Measurements from ENCODE around the gene LEFTY2. TPM values are rescaled to one million over a fixed set of nuclear protein-coding genes. Genes with fewer than 3 reads are reported as not detected.
A peak's percentile ranks its signal among the peaks of the same experiment; 100 is the strongest.

The LEFTY2 gene
- total and polyA plus RNA-seq, 2 donors (not counting 1 experiment from before 2014, with no cell fraction given): 0.21 TPM; not detected in 1

GRCh38 chr1:225921734-225922709 lies 19.0 kb downstream of the LEFTY2 start:
- H3K27ac ChIP-seq (ENCODE audit: low read length in 2 of 2): no peak overlapping the region
- peaks cover 21% of the 10 kb centered on the region for H3K4me1 Mint-ChIP-seq
- H2AFZ ChIP-seq (ENCODE audit: insufficient read depth, low read depth, low read length, poor library complexity, severe bottlenecking): no peak overlapping the region
- ChIA-PET CTCF (interaction anchor here (1.1 to 1.4 kb wide), 2 partner anchors 11 to 40 kb away, joined by 3 to 6 read pairs; partner anchors contain the start of gene TMEM63A), POLR2A (no interaction called here)
- H3K4me3 ChIP-seq (ENCODE audit: control extremely low read depth in 1 of 5, extremely low read depth in 1 of 5, insufficient read depth in 1 of 5, low read depth in 2 of 5, low read length in 4 of 5): no peak overlapping the region
- peak overlapping the region; percentile 75 for H3K27ac Mint-ChIP-seq
- DNase-seq (no peak), ATAC-seq (ENCODE audit: low read depth) (no peak)
- no peaks in the 10 kb centered on the region for H3K27me3 ChIP-seq (replicated peaks in 1 of 4; ENCODE audit: control extremely low read depth in 1 of 4, control insufficient read depth in 3 of 4, insufficient read depth in 4 of 4, low read length in 3 of 4)
- H3K79me2 ChIP-seq (ENCODE audit: control insufficient read depth, insufficient read depth, low read length): peaks cover 37% of the 10 kb centered on the region
- H3K36me3 ChIP-seq (replicated peaks in 1 of 2; ENCODE audit: control extremely low read depth in 1 of 2, control insufficient read depth in 1 of 2, extremely low read depth in 1 of 2, insufficient read depth in 2 of 2, low read length in 1 of 2): peaks cover 9 to 52% of the 10 kb centered on the region in 2 experiments
- peaks cover 28% of the 10 kb centered on the region for H4K20me1 ChIP-seq (ENCODE audit: control insufficient read depth, insufficient read depth, low read length, poor library complexity, severe bottlenecking)
- WGBS (ENCODE audit: insufficient coverage): 95% methylated on average over 22 of the region's 23 CpGs
- no peaks in the 10 kb centered on the region for H3K27me3 Mint-ChIP-seq
- no peaks in the 10 kb centered on the region for H3K9me3 Mint-ChIP-seq (ENCODE audit: insufficient read depth)
- no peaks in the 10 kb centered on the region for H3K9me3 ChIP-seq (ENCODE audit: control extremely low read depth in 1 of 3, control insufficient read depth in 2 of 3, insufficient read depth in 1 of 3, low read length in 2 of 3)
- intact Hi-C loops (cut with micrococcal nuclease): loop anchor here (5.0 kb wide), 1 partner anchor 40 kb away; the partner anchor contains the start of gene TMEM63A
- no peak for TF ChIP-seq EZH2 (IDR thresholded peaks at IDR 0.05; ENCODE audit: borderline replicate concordance, insufficient read depth, low read depth, low read length, poor library complexity, severe bottlenecking)
- TF ChIP-seq, protein P1, sequence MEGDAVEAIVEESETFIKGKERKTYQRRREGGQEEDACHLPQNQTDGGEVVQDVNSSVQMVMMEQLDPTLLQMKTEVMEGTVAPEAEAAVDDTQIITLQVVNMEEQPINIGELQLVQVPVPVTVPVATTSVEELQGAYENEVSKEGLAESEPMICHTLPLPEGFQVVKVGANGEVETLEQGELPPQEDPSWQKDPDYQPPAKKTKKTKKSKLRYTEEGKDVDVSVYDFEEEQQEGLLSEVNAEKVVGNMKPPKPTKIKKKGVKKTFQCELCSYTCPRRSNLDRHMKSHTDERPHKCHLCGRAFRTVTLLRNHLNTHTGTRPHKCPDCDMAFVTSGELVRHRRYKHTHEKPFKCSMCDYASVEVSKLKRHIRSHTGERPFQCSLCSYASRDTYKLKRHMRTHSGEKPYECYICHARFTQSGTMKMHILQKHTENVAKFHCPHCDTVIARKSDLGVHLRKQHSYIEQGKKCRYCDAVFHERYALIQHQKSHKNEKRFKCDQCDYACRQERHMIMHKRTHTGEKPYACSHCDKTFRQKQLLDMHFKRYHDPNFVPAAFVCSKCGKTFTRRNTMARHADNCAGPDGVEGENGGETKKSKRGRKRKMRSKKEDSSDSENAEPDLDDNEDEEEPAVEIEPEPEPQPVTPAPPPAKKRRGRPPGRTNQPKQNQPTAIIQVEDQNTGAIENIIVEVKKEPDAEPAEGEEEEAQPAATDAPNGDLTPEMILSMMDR (IDR thresholded peaks at IDR 0.05): no peak
- H3K4me1 ChIP-seq (ENCODE audit: control insufficient read depth in 2 of 2, insufficient read depth in 2 of 2, low read length in 2 of 2): peaks cover 16 to 26% of the 10 kb centered on the region in 2 donors
- H3K4me3 Mint-ChIP-seq: peak overlapping the region; percentile 78
- no peak overlapping the region for H3K9ac ChIP-seq (ENCODE audit: low read length)
- no peak overlapping the region for H3K4me2 ChIP-seq (replicated peaks; ENCODE audit: low read depth, low read length, poor library complexity, severe bottlenecking)

GRCh38 chr1:225919906-225920305 lies 21.1 kb downstream of the LEFTY2 start:
- Histone ChIP-seq H3K4me3 (ENCODE audit: control extremely low read depth in 1 of 5, extremely low read depth in 1 of 5, insufficient read depth in 1 of 5, low read depth in 2 of 5, low read length in 4 of 5) (no peak overlapping the region), H3K4me2 (replicated peaks; ENCODE audit: low read depth, low read length, poor library complexity, severe bottlenecking) (no peak overlapping the region), H3K27me3 (replicated peaks in 1 of 4; ENCODE audit: control extremely low read depth in 1 of 4, control insufficient read depth in 3 of 4, insufficient read depth in 4 of 4, low read length in 3 of 4) (no peaks in the 10 kb centered on the region), H3K9ac (ENCODE audit: low read length) (no peak overlapping the region), H3K9me3 (ENCODE audit: control extremely low read depth in 1 of 3, control insufficient read depth in 2 of 3, insufficient read depth in 1 of 3, low read length in 2 of 3) (no peaks in the 10 kb centered on the region), H3K4me1 (ENCODE audit: control insufficient read depth in 2 of 2, insufficient read depth in 2 of 2, low read length in 2 of 2) (peaks cover 14 to 24% of the 10 kb centered on the region in 2 donors), H3K27ac (ENCODE audit: low read length in 2 of 2) (no peak overlapping the region), H3K79me2 (ENCODE audit: control insufficient read depth, insufficient read depth, low read length) (peaks cover 37% of the 10 kb centered on the region), H4K20me1 (ENCODE audit: control insufficient read depth, insufficient read depth, low read length, poor library complexity, severe bottlenecking) (peaks cover 28% of the 10 kb centered on the region), H3K36me3 (replicated peaks in 1 of 2; ENCODE audit: control extremely low read depth in 1 of 2, control insufficient read depth in 1 of 2, extremely low read depth in 1 of 2, insufficient read depth in 2 of 2, low read length in 1 of 2) (peaks cover 12 to 55% of the 10 kb centered on the region in 2 experiments), H2AFZ (ENCODE audit: insufficient read depth, low read depth, low read length, poor library complexity, severe bottlenecking) (no peak overlapping the region)
- Mint-ChIP-seq H3K27me3 (no peaks in the 10 kb centered on the region), H3K4me1 (peaks cover 21% of the 10 kb centered on the region), H3K4me3 (no peak overlapping the region), H3K27ac (no peak overlapping the region), H3K9me3 (ENCODE audit: insufficient read depth) (no peaks in the 10 kb centered on the region)
- intact Hi-C loops (cut with micrococcal nuclease): loop anchor here (5.0 to 10.0 kb wide), 2 partner anchors 38 to 365 kb away; partner anchors contain the start of gene TMEM63A
- ChIA-PET CTCF (interaction anchor here (1.4 kb wide), 1 partner anchor 9 kb away, joined by 8 read pairs; no protein-coding TSS in a partner anchor), POLR2A (no interaction called here)
- WGBS (ENCODE audit: insufficient coverage): 0% methylated on average over 2 of the region's 5 CpGs
- DNase-seq (no peak), ATAC-seq (ENCODE audit: low read depth) (no peak)
- TF ChIP-seq EZH2 (IDR thresholded peaks at IDR 0.05; ENCODE audit: borderline replicate concordance, insufficient read depth, low read depth, low read length, poor library complexity, severe bottlenecking): no peak
- TF ChIP-seq, protein P1 (IDR thresholded peaks at IDR 0.05): no peak
